TTC549 (cell line): ENCODE measurements around the gene EMCN.
"Not testable (repeated sequence)": the region's sequence is repeated elsewhere in the genome, so short reads cannot be mapped to it uniquely, and the experiment has no call there.

Experiments used
- FAIRE-seq: peaks from 2 replicates; lab custom pipeline; 2012; peaks lifted over from hg19 to GRCh38; lab: Jason Lieb, UNC

EMCN gene

GRCh38 chr4:100517864-100518341 lies at the start of gene EMCN:
Gene EMCN (minus strand): TSS chr4:100518022. CDS start chr4:100517914, 108 bp downstream.
- FAIRE-seq = no peak

- no peak for FAIRE-seq
Measured at GRCh38 chr4:100566396-100566795, 48.6 kb upstream of the EMCN start.

GRCh38 chr4:100557306-100557705 lies 39.5 kb upstream of the EMCN start:
- FAIRE-seq = no peak

- FAIRE-seq = no peak
Measured at GRCh38 chr4:100555611-100556337, 38.0 kb upstream of the EMCN start.

GRCh38 chr4:100548200-100548560 lies 30.4 kb upstream of the EMCN start:
- FAIRE-seq = no peak

GRCh38 chr4:100547541-100548199 lies 29.8 kb upstream of the EMCN start:
- no peak for FAIRE-seq

GRCh38 chr4:100545427-100545826 lies 27.6 kb upstream of the EMCN start:
- FAIRE-seq = no peak

- FAIRE-seq = no peak
Measured at GRCh38 chr4:100540131-100540530, 22.3 kb upstream of the EMCN start.

- FAIRE-seq = no peak
Measured at GRCh38 chr4:100539706-100540105, 21.9 kb upstream of the EMCN start.

- FAIRE-seq = no peak
Measured at GRCh38 chr4:100533741-100534140, 15.9 kb upstream of the EMCN start.

GRCh38 chr4:100530161-100530560 lies 12.3 kb upstream of the EMCN start:
- FAIRE-seq = not testable (repeated sequence)

GRCh38 chr4:100525686-100526085 lies 7.9 kb upstream of the EMCN start:
- FAIRE-seq = no peak

GRCh38 chr4:100519205-100519604 lies 1.4 kb upstream of the EMCN start:
- FAIRE-seq = no peak

- FAIRE-seq = no peak
Measured at GRCh38 chr4:100516225-100516624, 1.6 kb downstream of the EMCN start.

- no peak for FAIRE-seq
Measured at GRCh38 chr4:100511896-100512295, 5.9 kb downstream of the EMCN start.

- no peak for FAIRE-seq
Measured at GRCh38 chr4:100510551-100510950, 7.3 kb downstream of the EMCN start.

GRCh38 chr4:100509386-100509785 lies 8.4 kb downstream of the EMCN start:
- FAIRE-seq = no peak

GRCh38 chr4:100508691-100509090 lies 9.1 kb downstream of the EMCN start:
- FAIRE-seq = no peak

- no peak for FAIRE-seq
Measured at GRCh38 chr4:100504086-100504874, 13.5 kb downstream of the EMCN start.

- no peak for FAIRE-seq
Measured at GRCh38 chr4:100497791-100498190, 20.0 kb downstream of the EMCN start.

GRCh38 chr4:100495074-100495473 lies 22.7 kb downstream of the EMCN start:
- no peak for FAIRE-seq

- no peak for FAIRE-seq
Measured at GRCh38 chr4:100494166-100494565, 23.7 kb downstream of the EMCN start.

- no peak for FAIRE-seq
Measured at GRCh38 chr4:100493756-100494155, 24.1 kb downstream of the EMCN start.
